Smooth muscle cell (in vitro differentiated cells): ENCODE results near the gene CHURC1. TPM values are rescaled to one million over a fixed set of nuclear protein-coding genes. Genes with fewer than 3 reads are reported as not detected.

Experiments used
- DNase-seq: peaks from one replicate; lab custom pipeline; 2025; ENCODE audit not compliant: unreplicated experiment; lab: John Stamatoyannopoulos, UW
- H2AFZ ChIP-seq: fragments of 200-600 bp; sonication (generic); 2 replicates; pipeline ENCODE4 v1.6.0; 2016; ENCODE audit warnings: antibody characterized with exemption, low read depth, mild to moderate bottlenecking
- H3F3A ChIP-seq: fragments of 200-600 bp; sonication (generic); 2 replicates; pipeline ENCODE4 v1.6.0; 2017; ENCODE audit warnings: antibody characterized with exemption, low read depth
- H3K27ac ChIP-seq: fragments of 200-600 bp; sonication (generic); 2 replicates; pipeline ENCODE4 v1.5.1; 2016; ENCODE audit warnings: low read depth, mild to moderate bottlenecking
- H3K27me3 ChIP-seq: fragments of 200-600 bp; sonication (generic); 2 replicates; pipeline ENCODE4 v1.6.1; 2016; ENCODE audit warnings: low read depth, mild to moderate bottlenecking
- H3K36me3 ChIP-seq: fragments of 200-600 bp; sonication (generic); 2 replicates; pipeline ENCODE4 v1.5.1; 2016; ENCODE audit warnings: low read depth
- H3K4me1 ChIP-seq: fragments of 200-600 bp; sonication (generic); 2 replicates; pipeline ENCODE4 v1.5.1; 2016; ENCODE audit warnings: low read depth
- H3K4me2 ChIP-seq: fragments of 200-600 bp; sonication (generic); 2 replicates; pipeline ENCODE4 v1.6.0; 2016; ENCODE audit warnings: mild to moderate bottlenecking
- H3K4me3 ChIP-seq: fragments of 200-600 bp; sonication (generic); 2 replicates; pipeline ENCODE4 v1.5.1; 2016; ENCODE audit warnings: mild to moderate bottlenecking
- H3K79me2 ChIP-seq: fragments of 200-600 bp; sonication (generic); 2 replicates; pipeline ENCODE4 v1.6.0; 2016; ENCODE audit warnings: low read depth, mild to moderate bottlenecking
- H3K9ac ChIP-seq: fragments of 200-600 bp; sonication (generic); 2 replicates; pipeline ENCODE4 v1.6.0; 2016; ENCODE audit warnings: low read depth
- H3K9me3 ChIP-seq: fragments of 200-600 bp; sonication (generic); replicated peaks from 2 replicates; pipeline ENCODE4 v1.5.1; 2016; ENCODE audit warnings: low read depth
- H4K20me1 ChIP-seq: fragments of 200-600 bp; sonication (generic); 2 replicates; pipeline ENCODE4 v1.6.0; 2016; ENCODE audit warnings: low read depth
- CTCF ChIP-seq: fragments of 200-600 bp; sonication (generic); IDR thresholded peaks from 2 replicates; pipeline ENCODE4 v1.5.1; 2017; ENCODE audit warnings: borderline replicate concordance, mild to moderate bottlenecking, antibody characterized with exemption; ENCODE audit not compliant: insufficient read depth, poor library complexity, severe bottlenecking
- WGBS: methylation state at CpG from one replicate; pipeline ENCODE4 v1.1.7; 2016; ENCODE audit warnings: low lambda C conversion rate; 5-methylcytosine and 5-hydroxymethylcytosine counted together
- polyA plus RNA-seq: library from polyadenylated mRNA; unstranded; fragments of >200 nt; fragmentation: Nextera tagmentation; extraction: Ambion mirVana; gene quantifications from 2 replicates; pipeline ENCODE4 v1.2.1, GENCODE V29; 2016
- total RNA-seq: library from RNA; depleted of rRNA; stranded (reverse); fragments of >200 nt; gene quantifications from 2 replicates; pipeline ENCODE4 v1.2.3, GENCODE V29; 2014

Gene CHURC1
- total and polyA plus RNA-seq, 2 experiments from 2014 or later: 48.8 to 102 TPM

- Histone ChIP-seq H3K9ac (peak overlapping the region; percentile 98), H3K27ac (peak overlapping the region; percentile 93), H3F3A (peaks cover 4% of the 10 kb centered on the region), H3K4me2 (peak overlapping the region; percentile 95), H4K20me1 (peaks cover 5% of the 10 kb centered on the region), H3K79me2 (peaks cover 36% of the 10 kb centered on the region), H3K4me3 (peak overlapping the region; percentile 75), H2AFZ (no peak overlapping the region), H3K4me1 (peaks cover 10% of the 10 kb centered on the region), H3K9me3 (no peaks in the 10 kb centered on the region), H3K36me3 (no peaks in the 10 kb centered on the region), H3K27me3 (no peaks in the 10 kb centered on the region)
- WGBS: 27% methylated on average over 4 of the region's 4 CpGs
- no peak for TF ChIP-seq CTCF
- no peak for DNase-seq
These were observed 772 bp downstream of the CHURC1 start for GRCh38 chr14:64915029-64915424.

GRCh38 chr14:64915797-64916196 lies 1.5 kb downstream of the CHURC1 start:
- H3K27me3 ChIP-seq: no peaks in the 10 kb centered on the region
- peak overlapping the region; percentile 75 for H3K4me3 ChIP-seq
- H3K36me3 ChIP-seq: no peaks in the 10 kb centered on the region
- H2AFZ ChIP-seq: no peak overlapping the region
- peaks cover 4% of the 10 kb centered on the region for H3F3A ChIP-seq
- WGBS: 98% methylated on average over 2 of the region's 2 CpGs
- H3K79me2 ChIP-seq: peaks cover 43% of the 10 kb centered on the region
- H3K9me3 ChIP-seq: no peaks in the 10 kb centered on the region
- H3K4me1 ChIP-seq: peaks cover 10% of the 10 kb centered on the region
- H3K4me2 ChIP-seq: peak overlapping the region; percentile 95
- no peak for DNase-seq
- H3K9ac ChIP-seq: no peak overlapping the region
- peaks cover 13% of the 10 kb centered on the region for H4K20me1 ChIP-seq
- TF ChIP-seq CTCF: no peak
- H3K27ac ChIP-seq: no peak overlapping the region

- Histone ChIP-seq H3K4me2 (no peak overlapping the region), H3K4me1 (peaks cover 10% of the 10 kb centered on the region), H3K9me3 (no peaks in the 10 kb centered on the region), H2AFZ (no peak overlapping the region), H3K79me2 (peaks cover 55% of the 10 kb centered on the region), H3K27ac (no peak overlapping the region), H3F3A (no peaks in the 10 kb centered on the region), H4K20me1 (peaks cover 21% of the 10 kb centered on the region), H3K9ac (no peak overlapping the region), H3K4me3 (no peak overlapping the region), H3K36me3 (no peaks in the 10 kb centered on the region), H3K27me3 (no peaks in the 10 kb centered on the region)
- TF ChIP-seq CTCF: no peak
- no peak for DNase-seq
- 83% methylated on average over 4 of the region's 4 CpGs for WGBS
These were observed 4.0 kb downstream of the CHURC1 start for GRCh38 chr14:64918216-64918615.

GRCh38 chr14:64919215-64919614 lies 5.0 kb downstream of the CHURC1 start:
- no peak for DNase-seq
- Histone ChIP-seq H3K27me3 (no peaks in the 10 kb centered on the region), H3K9me3 (no peaks in the 10 kb centered on the region), H3K79me2 (peaks cover 55% of the 10 kb centered on the region), H3K4me3 (no peak overlapping the region), H3K27ac (no peak overlapping the region), H3F3A (no peaks in the 10 kb centered on the region), H3K4me1 (peaks cover 10% of the 10 kb centered on the region), H2AFZ (no peak overlapping the region), H3K9ac (no peak overlapping the region), H3K36me3 (no peaks in the 10 kb centered on the region), H4K20me1 (peaks cover 21% of the 10 kb centered on the region), H3K4me2 (no peak overlapping the region)
- TF ChIP-seq CTCF: no peak
